ENCODE data around the gene CALM1.

GRCh38 chr14:90450667-90451066 is 53.8 kb downstream of the CALM1 start:
- no peak for TF ChIP-seq POLR2A (IDR thresholded peaks at IDR 0.05)
- TF ChIP-seq CTCF (IDR thresholded peaks at IDR 0.05): no peak
- TF ChIP-seq POLR2AphosphoS5 (IDR thresholded peaks at IDR 0.05; ENCODE audit: insufficient read depth in 1 of 2, low read depth in 1 of 2): no peak
